ENCODE measurements around the gene COL24A1.
"Not testable (repeated sequence)": the region's sequence is repeated elsewhere in the genome, so short reads cannot be mapped to it uniquely, and the experiment has no call there.

Gene COL24A1

GRCh38 chr1:85801520-85801919, 355.1 kb downstream of the COL24A1 start:
- Histone ChIP-seq H3K9ac (no peak overlapping the region), H3K9me3 (ENCODE audit: control insufficient read depth, low read length) (no peaks in the 10 kb centered on the region), H3K27ac (no peak overlapping the region), H2AFZ (no peak overlapping the region), H3K4me3 (ENCODE audit: low read depth, low read length) (no peak overlapping the region), H3K4me2 (ENCODE audit: low read length) (no peak overlapping the region), H3K4me1 (no peaks in the 10 kb centered on the region), H3K27me3 (ENCODE audit: control insufficient read depth, insufficient read depth, low read length) (no peaks in the 10 kb centered on the region), H3K36me3 (ENCODE audit: control insufficient read depth, insufficient read depth, low read length) (no peaks in the 10 kb centered on the region), H3K79me2 (no peaks in the 10 kb centered on the region)
- TF ChIP-seq, protein P1, sequence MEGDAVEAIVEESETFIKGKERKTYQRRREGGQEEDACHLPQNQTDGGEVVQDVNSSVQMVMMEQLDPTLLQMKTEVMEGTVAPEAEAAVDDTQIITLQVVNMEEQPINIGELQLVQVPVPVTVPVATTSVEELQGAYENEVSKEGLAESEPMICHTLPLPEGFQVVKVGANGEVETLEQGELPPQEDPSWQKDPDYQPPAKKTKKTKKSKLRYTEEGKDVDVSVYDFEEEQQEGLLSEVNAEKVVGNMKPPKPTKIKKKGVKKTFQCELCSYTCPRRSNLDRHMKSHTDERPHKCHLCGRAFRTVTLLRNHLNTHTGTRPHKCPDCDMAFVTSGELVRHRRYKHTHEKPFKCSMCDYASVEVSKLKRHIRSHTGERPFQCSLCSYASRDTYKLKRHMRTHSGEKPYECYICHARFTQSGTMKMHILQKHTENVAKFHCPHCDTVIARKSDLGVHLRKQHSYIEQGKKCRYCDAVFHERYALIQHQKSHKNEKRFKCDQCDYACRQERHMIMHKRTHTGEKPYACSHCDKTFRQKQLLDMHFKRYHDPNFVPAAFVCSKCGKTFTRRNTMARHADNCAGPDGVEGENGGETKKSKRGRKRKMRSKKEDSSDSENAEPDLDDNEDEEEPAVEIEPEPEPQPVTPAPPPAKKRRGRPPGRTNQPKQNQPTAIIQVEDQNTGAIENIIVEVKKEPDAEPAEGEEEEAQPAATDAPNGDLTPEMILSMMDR (IDR thresholded peaks at IDR 0.05) = no peak

GRCh38 chr1:85799737-85800136, 356.8 kb downstream of the COL24A1 start:
- Histone ChIP-seq H3K9me3 (ENCODE audit: control insufficient read depth, low read length) (no peaks in the 10 kb centered on the region), H3K79me2 (no peaks in the 10 kb centered on the region), H2AFZ (no peak overlapping the region), H3K4me3 (ENCODE audit: low read depth, low read length) (no peak overlapping the region), H3K27ac (no peak overlapping the region), H3K27me3 (ENCODE audit: control insufficient read depth, insufficient read depth, low read length) (no peaks in the 10 kb centered on the region), H3K9ac (no peak overlapping the region), H3K4me2 (ENCODE audit: low read length) (no peak overlapping the region), H3K36me3 (ENCODE audit: control insufficient read depth, insufficient read depth, low read length) (no peaks in the 10 kb centered on the region), H3K4me1 (no peaks in the 10 kb centered on the region)
- TF ChIP-seq, protein P1 (IDR thresholded peaks at IDR 0.05) = no peak

DNA sequence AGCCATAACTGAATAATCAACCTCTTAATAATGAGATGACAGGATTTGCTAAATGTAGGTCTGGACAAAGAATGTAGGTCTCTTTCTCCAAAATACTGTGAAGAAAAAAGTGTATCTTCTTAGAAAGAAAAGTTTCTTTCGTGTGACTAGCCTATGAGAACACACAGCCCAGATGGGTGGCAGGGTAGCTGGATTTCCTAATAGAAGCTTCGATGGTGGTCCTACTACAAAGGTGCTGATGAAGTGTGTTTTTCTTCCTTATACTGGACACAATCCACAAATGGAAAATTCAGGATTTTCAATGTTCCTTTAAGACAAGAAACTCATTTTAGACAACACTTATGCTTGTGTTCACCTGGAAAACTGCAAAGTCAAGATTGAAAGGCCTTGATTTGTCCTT, 358.2 kb downstream of the COL24A1 start:
- TF ChIP-seq, protein P1 (IDR thresholded peaks at IDR 0.05) = no peak
- no peaks in the 10 kb centered on the region for H3K4me1 ChIP-seq
- H3K4me2 ChIP-seq (ENCODE audit: low read length) = no peak overlapping the region

DNA sequence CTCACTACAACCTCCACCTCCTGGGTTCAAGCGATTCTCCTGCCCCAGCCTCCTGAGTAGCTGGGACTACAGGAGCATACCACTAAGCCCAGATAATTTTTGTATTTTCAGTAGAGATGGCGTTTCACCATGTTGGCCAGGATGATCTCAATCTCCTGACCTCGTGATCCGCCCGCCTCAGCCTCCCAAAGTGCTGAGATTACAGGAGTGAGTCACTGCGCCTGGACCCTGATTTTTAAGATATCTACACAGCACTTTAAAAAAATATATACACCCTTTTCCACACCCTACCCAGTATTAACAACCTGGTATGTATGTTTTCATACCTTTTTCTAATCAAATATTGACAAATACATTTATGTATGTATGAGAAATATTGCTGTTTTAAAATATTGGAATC, 379.6 kb downstream of the COL24A1 start:
- not testable (repeated sequence) for H3K4me3 ChIP-seq (ENCODE audit: low read depth, low read length); H2AFZ ChIP-seq; H3K79me2 ChIP-seq; H3K36me3 ChIP-seq (ENCODE audit: control insufficient read depth, insufficient read depth, low read length); H3K27me3 ChIP-seq (ENCODE audit: control insufficient read depth, insufficient read depth, low read length); H3K4me2 ChIP-seq (ENCODE audit: low read length); H3K27ac ChIP-seq; H3K4me1 ChIP-seq; H3K9ac ChIP-seq; H3K9me3 ChIP-seq (ENCODE audit: control insufficient read depth, low read length)

More for the DNA sequence above, 358.2 kb downstream of the COL24A1 start:
- Histone ChIP-seq H3K9ac (no peak overlapping the region), H3K27me3 (ENCODE audit: control insufficient read depth, insufficient read depth, low read length) (no peaks in the 10 kb centered on the region), H2AFZ (no peak overlapping the region), H3K36me3 (ENCODE audit: control insufficient read depth, insufficient read depth, low read length) (no peaks in the 10 kb centered on the region), H3K4me3 (ENCODE audit: low read depth, low read length) (no peak overlapping the region), H3K79me2 (no peaks in the 10 kb centered on the region), H3K27ac (no peak overlapping the region), H3K9me3 (ENCODE audit: control insufficient read depth, low read length) (no peaks in the 10 kb centered on the region)

- H3K4me2 ChIP-seq (ENCODE audit: low read length) = no peak overlapping the region
- no peaks in the 10 kb centered on the region for H3K4me1 ChIP-seq
- no peaks in the 10 kb centered on the region for H3K27me3 ChIP-seq (ENCODE audit: control insufficient read depth, insufficient read depth, low read length)
- H3K9me3 ChIP-seq (ENCODE audit: control insufficient read depth, low read length) = no peaks in the 10 kb centered on the region
- no peaks in the 10 kb centered on the region for H3K36me3 ChIP-seq (ENCODE audit: control insufficient read depth, insufficient read depth, low read length)
- no peak overlapping the region for H3K9ac ChIP-seq
- TF ChIP-seq, protein P1 (IDR thresholded peaks at IDR 0.05) = no peak
- no peaks in the 10 kb centered on the region for H3K79me2 ChIP-seq
- no peak overlapping the region for H3K4me3 ChIP-seq (ENCODE audit: low read depth, low read length)
- H3K27ac ChIP-seq = no peak overlapping the region
- no peak overlapping the region for H2AFZ ChIP-seq
Observed at GRCh38 chr1:85762804-85763203, 393.8 kb downstream of the COL24A1 start.
